Neural cell (in vitro differentiated cells): Measurements from ENCODE around the gene GPR107. TPM values are rescaled to one million over a fixed set of nuclear protein-coding genes. Genes with fewer than 3 reads are reported as not detected.

Source experiments
- H2AFZ ChIP-seq: fragments of 200-600, 300-800 bp; sonication (generic), shearing (Covaris generic); 2 replicates; pipeline ENCODE4 v1.6.0; 2014; ENCODE audit warnings: low read depth, mild to moderate bottlenecking, antibody characterized with exemption, low read length, moderate library complexity
- H3F3A ChIP-seq: fragments of 200-600 bp; shearing (Covaris generic); 2 replicates; pipeline ENCODE4 v1.6.1; 2016; ENCODE audit warnings: mild to moderate bottlenecking, moderate library complexity, mixed read lengths, antibody characterized with exemption, low read length; ENCODE audit not compliant: insufficient read depth, poor library complexity, severe bottlenecking
- H3K27ac ChIP-seq: fragments of 200-600, 300-800 bp; sonication (generic), shearing (Covaris generic); 2 replicates; pipeline ENCODE4 v1.5.1; 2014; ENCODE audit warnings: mild to moderate bottlenecking, low read length, moderate library complexity
- H3K27me3 ChIP-seq: fragments of 300-800, 200-600 bp; sonication (generic), shearing (Covaris generic); 2 replicates; pipeline ENCODE4 v1.6.0; 2014; ENCODE audit warnings: mild to moderate bottlenecking, low read depth, low read length, moderate library complexity; ENCODE audit not compliant: insufficient read depth
- H3K36me3 ChIP-seq: fragments of 300-800, 200-600 bp; sonication (generic), shearing (Covaris generic); 2 replicates; pipeline ENCODE4 v1.5.1; 2014; ENCODE audit warnings: mild to moderate bottlenecking, antibody characterized with exemption, low read length, moderate library complexity; ENCODE audit not compliant: insufficient read depth
- H3K4me2 ChIP-seq: fragments of 300-800, 200-600 bp; sonication (generic), shearing (Covaris generic); 2 replicates; pipeline ENCODE4 v1.6.0; 2014; ENCODE audit warnings: mild to moderate bottlenecking, low read length
- H3K4me3 ChIP-seq: fragments of 300-800, 200-600 bp; sonication (generic), shearing (Covaris generic); 2 replicates; pipeline ENCODE4 v1.5.1; 2014; ENCODE audit warnings: mild to moderate bottlenecking, low read length, moderate library complexity
- H3K79me2 ChIP-seq: fragments of 200-600 bp; shearing (Covaris generic); replicated peaks from 2 replicates; pipeline ENCODE4 v1.6.0; 2014; ENCODE audit warnings: mild to moderate bottlenecking, low read length, moderate library complexity; ENCODE audit not compliant: insufficient read depth
- H3K9ac ChIP-seq: fragments of 300-800, 200-600 bp; sonication (generic), shearing (Covaris generic); 2 replicates; pipeline ENCODE4 v1.6.1; 2016; ENCODE audit warnings: mild to moderate bottlenecking, low read length, mixed read lengths
- H3K9me2 ChIP-seq: fragments of 200-600 bp; shearing (Covaris generic); 2 replicates; pipeline ENCODE4 v1.6.1; 2016; ENCODE audit warnings: mild to moderate bottlenecking, low read length, mixed read lengths; ENCODE audit not compliant: insufficient read depth
- H3K9me3 ChIP-seq: fragments of 200-600, 300-800 bp; sonication (generic), shearing (Covaris generic); 2 replicates; pipeline ENCODE4 v1.6.1; 2016; ENCODE audit warnings: mild to moderate bottlenecking, mixed run types, low read length, moderate library complexity, mixed read lengths
- H4K20me1 ChIP-seq: fragments of 200-600 bp; shearing (Covaris generic); 2 replicates; pipeline ENCODE4 v1.6.1; 2016; ENCODE audit warnings: mild to moderate bottlenecking, mixed run types; ENCODE audit not compliant: insufficient read depth
- EP300 ChIP-seq: fragments of 450-650 bp; conservative IDR thresholded peaks from 2 replicates; pipeline ENCODE4 v1.6.1; 2014; ENCODE audit warnings: antibody characterized with exemption, mild to moderate bottlenecking, moderate library complexity; ENCODE audit not compliant: poor library complexity, severe bottlenecking
- EZH2 ChIP-seq: fragments of 200-600, 300-800 bp; shearing (Covaris generic), sonication (generic); IDR thresholded peaks from 2 replicates; pipeline ENCODE4 v1.6.1; 2014; ENCODE audit warnings: antibody characterized with exemption, low read length, borderline replicate concordance, mild to moderate bottlenecking; ENCODE audit not compliant: insufficient read depth, poor library complexity, severe bottlenecking
- MXI1 ChIP-seq: fragments of 450-650 bp; conservative IDR thresholded peaks from 2 replicates; pipeline ENCODE4 v1.6.1; 2014; ENCODE audit warnings: antibody characterized with exemption, mild to moderate bottlenecking; ENCODE audit not compliant: poor library complexity, severe bottlenecking
- POLR2AphosphoS5 ChIP-seq: IDR thresholded peaks from 2 replicates; pipeline ENCODE4 v1.6.1; 2012
- RAD21 ChIP-seq: fragments of 450-650 bp; conservative IDR thresholded peaks from 2 replicates; pipeline ENCODE4 v1.6.1; 2014; ENCODE audit warnings: antibody characterized with exemption, mild to moderate bottlenecking, moderate library complexity
- SMC3 ChIP-seq: fragments of 450-650 bp; conservative IDR thresholded peaks from 2 replicates; pipeline ENCODE4 v1.6.1; 2014; ENCODE audit warnings: antibody characterized with exemption, mild to moderate bottlenecking, moderate library complexity; ENCODE audit not compliant: poor library complexity
- TAF1 ChIP-seq: IDR thresholded peaks from 2 replicates; pipeline ENCODE4 v1.6.1; 2012; ENCODE audit warnings: low read depth
- polyA plus RNA-seq: library from polyadenylated mRNA; depleted of rRNA; stranded (reverse); fragments of >200 nt; gene quantifications from 2 replicates; pipeline ENCODE4 v1.2.3, GENCODE V29; 2014
- TF ChIP-seq, protein P1 (sequence below): IDR thresholded peaks from 2 replicates; pipeline ENCODE4 v1.6.1; 2012; ENCODE audit warnings: borderline replicate concordance
- TF ChIP-seq, protein P2 (sequence below): fragments of 450-650 bp; IDR thresholded peaks from 2 replicates; pipeline ENCODE4 v1.5.1; 2014; ENCODE audit warnings: antibody characterized with exemption, mild to moderate bottlenecking, moderate library complexity; ENCODE audit not compliant: poor library complexity, severe bottlenecking

GPR107 gene
- polyA plus RNA-seq, 1 donor from 2014 or later = 21.5 TPM

DNA sequence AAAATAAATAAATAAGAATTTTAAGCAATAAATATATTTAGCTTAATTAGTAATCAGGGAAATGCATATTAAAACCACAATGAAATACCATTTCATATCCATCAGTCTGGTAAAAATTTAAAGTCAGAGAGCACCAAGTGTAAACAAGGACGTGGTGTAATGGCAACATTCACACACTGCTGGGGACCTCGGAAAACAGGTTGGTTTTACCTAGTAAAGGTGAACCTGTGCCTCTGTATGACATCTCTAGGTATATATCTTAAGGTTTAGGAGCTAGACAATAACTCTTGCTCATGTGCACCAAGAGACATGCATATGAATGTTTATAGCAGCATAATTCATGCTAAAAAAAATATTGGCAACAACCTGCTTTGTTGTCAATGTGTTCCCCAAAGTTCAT lies 40.4 kb upstream of the GPR107 start:
- no peaks in the 10 kb centered on the region for H3K9me2 ChIP-seq
- H3K4me2 ChIP-seq = no peak overlapping the region
- no peak overlapping the region for H3K9ac ChIP-seq
- no peaks in the 10 kb centered on the region for H3K27me3 ChIP-seq
- no peak overlapping the region for H3K27ac ChIP-seq
- H4K20me1 ChIP-seq = no peaks in the 10 kb centered on the region
- no peaks in the 10 kb centered on the region for H3F3A ChIP-seq
- no peaks in the 10 kb centered on the region for H3K9me3 ChIP-seq
- H3K36me3 ChIP-seq = no peaks in the 10 kb centered on the region
- peaks cover 4% of the 10 kb centered on the region for H3K79me2 ChIP-seq
- TF ChIP-seq, protein P1, sequence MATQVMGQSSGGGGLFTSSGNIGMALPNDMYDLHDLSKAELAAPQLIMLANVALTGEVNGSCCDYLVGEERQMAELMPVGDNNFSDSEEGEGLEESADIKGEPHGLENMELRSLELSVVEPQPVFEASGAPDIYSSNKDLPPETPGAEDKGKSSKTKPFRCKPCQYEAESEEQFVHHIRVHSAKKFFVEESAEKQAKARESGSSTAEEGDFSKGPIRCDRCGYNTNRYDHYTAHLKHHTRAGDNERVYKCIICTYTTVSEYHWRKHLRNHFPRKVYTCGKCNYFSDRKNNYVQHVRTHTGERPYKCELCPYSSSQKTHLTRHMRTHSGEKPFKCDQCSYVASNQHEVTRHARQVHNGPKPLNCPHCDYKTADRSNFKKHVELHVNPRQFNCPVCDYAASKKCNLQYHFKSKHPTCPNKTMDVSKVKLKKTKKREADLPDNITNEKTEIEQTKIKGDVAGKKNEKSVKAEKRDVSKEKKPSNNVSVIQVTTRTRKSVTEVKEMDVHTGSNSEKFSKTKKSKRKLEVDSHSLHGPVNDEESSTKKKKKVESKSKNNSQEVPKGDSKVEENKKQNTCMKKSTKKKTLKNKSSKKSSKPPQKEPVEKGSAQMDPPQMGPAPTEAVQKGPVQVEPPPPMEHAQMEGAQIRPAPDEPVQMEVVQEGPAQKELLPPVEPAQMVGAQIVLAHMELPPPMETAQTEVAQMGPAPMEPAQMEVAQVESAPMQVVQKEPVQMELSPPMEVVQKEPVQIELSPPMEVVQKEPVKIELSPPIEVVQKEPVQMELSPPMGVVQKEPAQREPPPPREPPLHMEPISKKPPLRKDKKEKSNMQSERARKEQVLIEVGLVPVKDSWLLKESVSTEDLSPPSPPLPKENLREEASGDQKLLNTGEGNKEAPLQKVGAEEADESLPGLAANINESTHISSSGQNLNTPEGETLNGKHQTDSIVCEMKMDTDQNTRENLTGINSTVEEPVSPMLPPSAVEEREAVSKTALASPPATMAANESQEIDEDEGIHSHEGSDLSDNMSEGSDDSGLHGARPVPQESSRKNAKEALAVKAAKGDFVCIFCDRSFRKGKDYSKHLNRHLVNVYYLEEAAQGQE = no peak
- TF ChIP-seq MXI1 (no peak), EP300 (no peak), EZH2 (no peak), SMC3 (no peak), POLR2AphosphoS5 (no peak), TAF1 (no peak), RAD21 (no peak)
- TF ChIP-seq, protein P2, sequence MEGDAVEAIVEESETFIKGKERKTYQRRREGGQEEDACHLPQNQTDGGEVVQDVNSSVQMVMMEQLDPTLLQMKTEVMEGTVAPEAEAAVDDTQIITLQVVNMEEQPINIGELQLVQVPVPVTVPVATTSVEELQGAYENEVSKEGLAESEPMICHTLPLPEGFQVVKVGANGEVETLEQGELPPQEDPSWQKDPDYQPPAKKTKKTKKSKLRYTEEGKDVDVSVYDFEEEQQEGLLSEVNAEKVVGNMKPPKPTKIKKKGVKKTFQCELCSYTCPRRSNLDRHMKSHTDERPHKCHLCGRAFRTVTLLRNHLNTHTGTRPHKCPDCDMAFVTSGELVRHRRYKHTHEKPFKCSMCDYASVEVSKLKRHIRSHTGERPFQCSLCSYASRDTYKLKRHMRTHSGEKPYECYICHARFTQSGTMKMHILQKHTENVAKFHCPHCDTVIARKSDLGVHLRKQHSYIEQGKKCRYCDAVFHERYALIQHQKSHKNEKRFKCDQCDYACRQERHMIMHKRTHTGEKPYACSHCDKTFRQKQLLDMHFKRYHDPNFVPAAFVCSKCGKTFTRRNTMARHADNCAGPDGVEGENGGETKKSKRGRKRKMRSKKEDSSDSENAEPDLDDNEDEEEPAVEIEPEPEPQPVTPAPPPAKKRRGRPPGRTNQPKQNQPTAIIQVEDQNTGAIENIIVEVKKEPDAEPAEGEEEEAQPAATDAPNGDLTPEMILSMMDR = no peak
- H3K4me3 ChIP-seq = no peak overlapping the region
- no peak overlapping the region for H2AFZ ChIP-seq

DNA sequence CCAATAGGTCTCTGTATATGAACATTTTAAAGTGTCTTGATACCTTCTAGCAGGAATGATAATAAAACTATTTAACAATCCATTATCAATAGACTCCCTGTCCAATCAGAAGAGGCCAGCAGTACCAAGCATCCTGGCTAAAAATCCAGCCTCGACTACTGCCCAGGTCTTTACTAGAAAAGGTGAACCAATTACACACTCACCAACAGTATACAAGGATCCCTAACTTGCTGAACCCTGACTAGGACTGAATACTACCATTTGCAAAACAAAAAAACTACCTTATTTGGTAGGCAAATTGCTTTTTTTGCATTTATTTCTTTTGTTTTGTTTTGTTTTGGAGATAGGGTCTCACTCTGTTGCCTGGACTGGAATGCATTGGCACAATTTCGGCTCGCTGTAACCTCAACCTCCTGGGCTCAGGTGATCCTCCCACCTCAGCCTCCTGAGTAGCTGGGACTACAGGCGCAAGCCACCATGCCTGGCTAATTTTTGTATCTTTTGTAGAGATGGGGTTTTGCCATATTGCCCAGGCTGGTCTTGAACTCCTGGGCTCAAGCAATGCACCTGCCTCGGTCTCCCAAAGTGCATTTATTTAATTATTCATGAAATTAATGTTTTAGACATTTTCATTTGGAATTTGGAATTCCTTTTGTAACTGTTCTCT lies 38.2 kb upstream of the GPR107 start:
- Histone ChIP-seq H3K9me2 (no peaks in the 10 kb centered on the region), H3K9ac (no peak overlapping the region), H3K79me2 (no peaks in the 10 kb centered on the region), H3K27me3 (no peaks in the 10 kb centered on the region), H3K4me2 (no peak overlapping the region), H3F3A (no peaks in the 10 kb centered on the region), H3K9me3 (no peaks in the 10 kb centered on the region), H3K4me3 (no peak overlapping the region), H4K20me1 (no peaks in the 10 kb centered on the region), H2AFZ (no peak overlapping the region), H3K27ac (no peak overlapping the region), H3K36me3 (no peaks in the 10 kb centered on the region)
- TF ChIP-seq EZH2 (no peak), MXI1 (no peak), TAF1 (no peak), RAD21 (no peak), EP300 (no peak), POLR2AphosphoS5 (no peak), SMC3 (no peak)
- TF ChIP-seq, protein P2 = no peak
- TF ChIP-seq, protein P1 = no peak
